Vagina (tissue), 2 donors: Measurements from ENCODE around the gene FAM53B.

Source experiments
- POLR2AphosphoS5 ChIP-seq, 2 donors: sonication (generic); formaldehyde crosslinking; IDR thresholded peaks; one replicate each; pipeline ENCODE4 v1.9.0; 2017; ENCODE audit warnings: antibody characterized with exemption in 2 of 2, mild to moderate bottlenecking in 2 of 2, low read depth in 1 of 2; ENCODE audit not compliant: insufficient read depth in 1 of 2
- TF ChIP-seq, protein P1 (sequence below), 3 experiments: fragments of 450-650 bp in 2 of 3; fragments of 200-600 bp in 1 of 3; sonication (generic) in 1 of 3; IDR thresholded peaks; one replicate each; pipeline ENCODE4 v1.5.1; 2017 to 2019; ENCODE audit warnings: antibody characterized with exemption in 3 of 3, mild to moderate bottlenecking in 2 of 3, moderate library complexity in 2 of 3

DNA sequence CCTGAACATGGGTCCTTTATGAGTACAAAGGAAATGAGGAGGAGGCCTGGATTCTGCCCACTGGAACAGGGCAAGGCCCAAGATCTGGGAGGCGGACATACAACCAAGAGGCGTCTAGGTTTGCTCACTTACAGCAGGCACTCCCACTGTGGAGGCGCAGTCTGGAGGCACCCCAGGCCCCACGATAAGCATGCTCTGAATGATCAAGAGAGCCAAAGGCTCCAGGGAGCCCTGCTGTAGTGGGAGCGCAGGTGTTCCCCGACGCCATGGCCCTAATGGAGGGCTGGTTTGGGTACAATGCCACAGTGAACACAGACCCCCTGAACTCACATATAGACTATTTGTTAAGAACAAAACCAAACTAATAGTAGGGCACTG, 88.1 kb downstream of the FAM53B start:
- TF ChIP-seq, protein P1, sequence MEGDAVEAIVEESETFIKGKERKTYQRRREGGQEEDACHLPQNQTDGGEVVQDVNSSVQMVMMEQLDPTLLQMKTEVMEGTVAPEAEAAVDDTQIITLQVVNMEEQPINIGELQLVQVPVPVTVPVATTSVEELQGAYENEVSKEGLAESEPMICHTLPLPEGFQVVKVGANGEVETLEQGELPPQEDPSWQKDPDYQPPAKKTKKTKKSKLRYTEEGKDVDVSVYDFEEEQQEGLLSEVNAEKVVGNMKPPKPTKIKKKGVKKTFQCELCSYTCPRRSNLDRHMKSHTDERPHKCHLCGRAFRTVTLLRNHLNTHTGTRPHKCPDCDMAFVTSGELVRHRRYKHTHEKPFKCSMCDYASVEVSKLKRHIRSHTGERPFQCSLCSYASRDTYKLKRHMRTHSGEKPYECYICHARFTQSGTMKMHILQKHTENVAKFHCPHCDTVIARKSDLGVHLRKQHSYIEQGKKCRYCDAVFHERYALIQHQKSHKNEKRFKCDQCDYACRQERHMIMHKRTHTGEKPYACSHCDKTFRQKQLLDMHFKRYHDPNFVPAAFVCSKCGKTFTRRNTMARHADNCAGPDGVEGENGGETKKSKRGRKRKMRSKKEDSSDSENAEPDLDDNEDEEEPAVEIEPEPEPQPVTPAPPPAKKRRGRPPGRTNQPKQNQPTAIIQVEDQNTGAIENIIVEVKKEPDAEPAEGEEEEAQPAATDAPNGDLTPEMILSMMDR (IDR thresholded peaks at IDR 0.05) = no peak
- no peak for TF ChIP-seq POLR2AphosphoS5 (IDR thresholded peaks at IDR 0.05; ENCODE audit: insufficient read depth in 1 of 2, low read depth in 1 of 2)
